CD14-positive monocyte (primary cell): ENCODE measurements around the gene COL27A1. TPM values are rescaled to one million over a fixed set of nuclear protein-coding genes. Genes with fewer than 3 reads are reported as not detected.
"Not testable (repeated sequence)": the region's sequence is repeated elsewhere in the genome, so short reads cannot be mapped to it uniquely, and the experiment has no call there.

Source experiments
- DNase-seq, 3 donors: peaks; one replicate each; pipeline ENCODE4 v3.0.0-alpha.2; 2011 to 2022
- H2AFZ ChIP-seq: 2 replicates; pipeline ENCODE4 v1.6.0; 2012; ENCODE audit warnings: mild to moderate bottlenecking, low read depth, low read length, inconsistent platforms; ENCODE audit not compliant: insufficient read depth, poor library complexity, severe bottlenecking
- H3K27ac ChIP-seq, 2 donors: 1 replicate in 1 of 2; 2 replicates in 1 of 2; pipeline ENCODE4 v1.5.1; 2012 to 2013; ENCODE audit warnings: low read length in 2 of 2, control low read depth in 1 of 2, inconsistent platforms in 1 of 2, low read depth in 1 of 2, mild to moderate bottlenecking in 1 of 2
- H3K27me3 ChIP-seq, 2 donors: one replicate each; pipeline versions ENCODE4 v1.6.0 to v1.6.1; 2011 to 2013; ENCODE audit warnings: low read length in 2 of 2; ENCODE audit not compliant: control insufficient read depth in 2 of 2, insufficient read depth in 2 of 2
- H3K36me3 ChIP-seq, 2 donors: replicated peaks in 1 of 2; 1 replicate in 1 of 2; 2 replicates in 1 of 2; pipeline versions ENCODE4 v1.5.1 to v1.6.1; 2012 to 2013; ENCODE audit warnings: low read length in 2 of 2, control low read depth in 1 of 2, inconsistent platforms in 1 of 2, mild to moderate bottlenecking in 1 of 2; ENCODE audit not compliant: insufficient read depth in 2 of 2, control insufficient read depth in 1 of 2
- H3K4me1 ChIP-seq, 2 donors: 1 replicate in 1 of 2; 2 replicates in 1 of 2; pipeline versions ENCODE4 v1.5.1 to v1.6.1; 2012 to 2013; ENCODE audit warnings: low read length in 2 of 2, control low read depth in 1 of 2, inconsistent platforms in 1 of 2, mild to moderate bottlenecking in 1 of 2, moderate library complexity in 1 of 2; ENCODE audit not compliant: insufficient read depth in 2 of 2, control insufficient read depth in 1 of 2
- H3K4me2 ChIP-seq: replicated peaks from 2 replicates; pipeline ENCODE3; 2012; ENCODE audit warnings: low read length, moderate library complexity, mild to moderate bottlenecking; ENCODE audit not compliant: poor library complexity, severe bottlenecking; ENCODE audit errors: extremely low read depth
- H3K4me3 ChIP-seq, 3 experiments: fragments of 200-600 bp in 1 of 3; sonication (generic) in 1 of 3; replicated peaks in 1 of 3; 1 replicate in 2 of 3; 2 replicates in 1 of 3; pipeline ENCODE4 v1.5.1; 2011 to 2013; ENCODE audit warnings: low read length in 3 of 3, mild to moderate bottlenecking in 3 of 3, control low read depth in 2 of 3, low read depth in 2 of 3, inconsistent platforms in 1 of 3, moderate library complexity in 1 of 3
- H3K79me2 ChIP-seq: 2 replicates; pipeline ENCODE4 v1.6.0; 2012; ENCODE audit warnings: mild to moderate bottlenecking, control low read depth, inconsistent platforms, low read length, moderate library complexity; ENCODE audit not compliant: insufficient read depth
- H3K9ac ChIP-seq: 2 replicates; pipeline ENCODE4 v1.6.0; 2017; ENCODE audit warnings: low read length, mild to moderate bottlenecking; ENCODE audit not compliant: insufficient read depth, poor library complexity, severe bottlenecking
- H3K9me3 ChIP-seq, 2 donors: replicated peaks in 1 of 2; 1 replicate in 1 of 2; 2 replicates in 1 of 2; pipeline versions ENCODE4 v1.5.1 to v1.6.1; 2012 to 2013; ENCODE audit warnings: low read length in 2 of 2, control low read depth in 1 of 2; ENCODE audit not compliant: control insufficient read depth in 1 of 2, insufficient read depth in 1 of 2
- H4K20me1 ChIP-seq: 2 replicates; pipeline ENCODE4 v1.6.0; 2012; ENCODE audit warnings: mild to moderate bottlenecking, low read length, control low read depth, moderate library complexity; ENCODE audit not compliant: insufficient read depth
- H3K27ac Mint-ChIP-seq, 7 donors: one replicate each; pipeline ENCODE4 v1.8.0; 2020; ENCODE audit warnings: mild to moderate bottlenecking in 7 of 7, mixed read lengths in 7 of 7, moderate library complexity in 6 of 7, inconsistent platforms in 2 of 7
- H3K27me3 Mint-ChIP-seq, 3 donors: one replicate each; pipeline ENCODE4 v1.8.0; 2021 to 2022; ENCODE audit warnings: low read depth in 3 of 3, mild to moderate bottlenecking in 3 of 3, mixed read lengths in 3 of 3, moderate library complexity in 3 of 3, inconsistent platforms in 1 of 3
- H3K36me3 Mint-ChIP-seq, 2 donors: one replicate each; pipeline ENCODE4 v1.8.0; 2020; ENCODE audit warnings: mixed read lengths in 2 of 2, inconsistent platforms in 1 of 2, mild to moderate bottlenecking in 1 of 2
- H3K4me1 Mint-ChIP-seq: one replicate; pipeline ENCODE4 v1.8.0; 2020; ENCODE audit warnings: mild to moderate bottlenecking, mixed read lengths
- H3K4me3 Mint-ChIP-seq, 2 donors: one replicate each; pipeline ENCODE4 v1.8.0; 2020; ENCODE audit warnings: mild to moderate bottlenecking in 2 of 2, mixed read lengths in 2 of 2, moderate library complexity in 1 of 2
- H3K9me3 Mint-ChIP-seq, 7 donors: one replicate each; pipeline ENCODE4 v1.8.0; 2020 to 2022; ENCODE audit warnings: mixed read lengths in 7 of 7, mild to moderate bottlenecking in 6 of 7, moderate library complexity in 6 of 7, inconsistent platforms in 2 of 7
- WGBS: methylation state at CpG from one replicate; pipeline ENCODE4 v1.1.5; 2013; ENCODE audit warnings: missing lambda C conversion rate; ENCODE audit not compliant: insufficient coverage; 5-methylcytosine and 5-hydroxymethylcytosine counted together
- intact Hi-C, 2 donors: fragments of 100-400 bp; cut with micrococcal nuclease; formaldehyde crosslinking; loops; one replicate each; pipeline versions ENCODE4 v1.15.0 to v1.15.1; 2023
- polyA plus RNA-seq, 3 donors: library from polyadenylated mRNA; depleted of rRNA in 1 of 3; unstranded in 2 of 3; stranded (reverse) in 1 of 3; fragments of 300-500 nt in 2 of 3; fragments of >200 nt in 1 of 3; fragmentation: Illumina TruSeq in 2 of 3; gene quantifications; 1 replicate in 2 of 3; 2 replicates in 1 of 3; pipeline ENCODE4 v1.2.3, GENCODE V29; 2012 to 2021
- TF ChIP-seq, protein P1 (sequence below): fragments of 200-600 bp; IDR thresholded peaks from one replicate; pipeline ENCODE4 v1.8.0; 2022; ENCODE audit warnings: antibody characterized with exemption, mild to moderate bottlenecking

Gene COL27A1
- polyA plus RNA-seq, 3 donors, result 0.03 TPM; not detected in 2

DNA sequence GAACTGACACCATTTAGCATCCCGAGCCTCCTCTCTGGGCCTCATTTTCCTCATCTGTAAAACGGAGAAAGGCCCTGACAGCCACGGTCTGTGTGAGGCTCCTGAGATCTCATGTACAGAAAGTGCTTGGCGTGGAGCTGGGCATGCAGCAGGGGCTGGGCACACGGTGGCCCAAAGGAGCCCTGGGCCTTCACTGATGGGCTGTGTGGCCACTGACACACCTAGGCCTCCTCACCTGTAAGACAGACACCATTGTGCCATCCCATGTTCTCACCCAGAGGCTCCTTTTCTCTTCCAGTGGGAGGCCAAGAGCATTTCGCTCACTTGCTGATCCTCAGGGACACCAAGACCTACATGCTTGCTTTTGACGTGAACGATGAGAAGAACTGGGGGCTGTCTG is 169.2 kb downstream of the COL27A1 start:
- H3K27ac Mint-ChIP-seq, result no peak overlapping the region
- no peaks in the 10 kb centered on the region for H3K36me3 Mint-ChIP-seq
- Histone ChIP-seq H3K4me2 (no peak overlapping the region), H4K20me1 (no peaks in the 10 kb centered on the region), H3K36me3 (peaks cover 0 to 6% of the 10 kb centered on the region in 2 donors), H3K27me3 (no peaks in the 10 kb centered on the region), H2AFZ (no peak overlapping the region), H3K4me1 (peaks cover 0 to 3% of the 10 kb centered on the region in 2 donors), H3K27ac (no peak overlapping the region), H3K79me2 (no peaks in the 10 kb centered on the region), H3K4me3 (no peak overlapping the region), H3K9ac (no peak overlapping the region), H3K9me3 (peaks cover 0 to 5% of the 10 kb centered on the region in 2 donors)
- no peak overlapping the region for H3K4me3 Mint-ChIP-seq
- intact Hi-C loops, result no loop called here
- peaks cover 0 to 2% (median 0%) of the 10 kb centered on the region in 7 donors for H3K9me3 Mint-ChIP-seq
- peaks cover 4% of the 10 kb centered on the region for H3K4me1 Mint-ChIP-seq
- TF ChIP-seq, protein P1, sequence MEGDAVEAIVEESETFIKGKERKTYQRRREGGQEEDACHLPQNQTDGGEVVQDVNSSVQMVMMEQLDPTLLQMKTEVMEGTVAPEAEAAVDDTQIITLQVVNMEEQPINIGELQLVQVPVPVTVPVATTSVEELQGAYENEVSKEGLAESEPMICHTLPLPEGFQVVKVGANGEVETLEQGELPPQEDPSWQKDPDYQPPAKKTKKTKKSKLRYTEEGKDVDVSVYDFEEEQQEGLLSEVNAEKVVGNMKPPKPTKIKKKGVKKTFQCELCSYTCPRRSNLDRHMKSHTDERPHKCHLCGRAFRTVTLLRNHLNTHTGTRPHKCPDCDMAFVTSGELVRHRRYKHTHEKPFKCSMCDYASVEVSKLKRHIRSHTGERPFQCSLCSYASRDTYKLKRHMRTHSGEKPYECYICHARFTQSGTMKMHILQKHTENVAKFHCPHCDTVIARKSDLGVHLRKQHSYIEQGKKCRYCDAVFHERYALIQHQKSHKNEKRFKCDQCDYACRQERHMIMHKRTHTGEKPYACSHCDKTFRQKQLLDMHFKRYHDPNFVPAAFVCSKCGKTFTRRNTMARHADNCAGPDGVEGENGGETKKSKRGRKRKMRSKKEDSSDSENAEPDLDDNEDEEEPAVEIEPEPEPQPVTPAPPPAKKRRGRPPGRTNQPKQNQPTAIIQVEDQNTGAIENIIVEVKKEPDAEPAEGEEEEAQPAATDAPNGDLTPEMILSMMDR, result no peak
- peaks cover 0 to 5% (median 0%) of the 10 kb centered on the region in 3 donors for H3K27me3 Mint-ChIP-seq
- DNase-seq, result no peak
- WGBS, result 94% methylated on average over 5 of the region's 8 CpGs

DNA sequence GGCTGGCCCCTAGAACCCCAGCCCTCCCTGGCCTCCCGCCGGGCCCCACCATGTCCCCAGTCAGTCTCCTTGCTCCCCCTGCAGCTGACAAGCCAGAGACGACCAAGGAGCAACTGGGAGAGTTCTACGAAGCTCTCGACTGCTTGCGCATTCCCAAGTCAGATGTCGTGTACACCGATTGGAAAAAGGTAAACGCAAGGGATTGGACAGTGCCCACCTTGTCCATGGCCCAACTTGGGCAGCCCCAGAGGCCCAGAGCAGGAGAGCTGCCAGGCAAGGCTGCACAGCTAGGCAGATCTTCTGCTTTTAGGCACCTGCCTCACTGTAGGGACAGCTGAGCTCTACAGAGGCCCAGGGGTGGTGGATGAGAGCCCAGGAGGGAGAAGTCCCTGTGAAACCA is 169.6 kb downstream of the COL27A1 start:
- H3K4me3 Mint-ChIP-seq, H2AFZ ChIP-seq, H3K4me3 ChIP-seq, H3K9me3 Mint-ChIP-seq, H3K27ac ChIP-seq, intact Hi-C loops, DNase-seq, H3K4me1 ChIP-seq, H3K4me2 ChIP-seq, H3K27me3 Mint-ChIP-seq, H3K27ac Mint-ChIP-seq, H4K20me1 ChIP-seq, H3K36me3 ChIP-seq, H3K9ac ChIP-seq, H3K9me3 ChIP-seq, H3K36me3 Mint-ChIP-seq, H3K4me1 Mint-ChIP-seq, H3K27me3 ChIP-seq, H3K79me2 ChIP-seq: not testable (repeated sequence)
- 100% methylated on average over 6 of the region's 9 CpGs for WGBS

DNA sequence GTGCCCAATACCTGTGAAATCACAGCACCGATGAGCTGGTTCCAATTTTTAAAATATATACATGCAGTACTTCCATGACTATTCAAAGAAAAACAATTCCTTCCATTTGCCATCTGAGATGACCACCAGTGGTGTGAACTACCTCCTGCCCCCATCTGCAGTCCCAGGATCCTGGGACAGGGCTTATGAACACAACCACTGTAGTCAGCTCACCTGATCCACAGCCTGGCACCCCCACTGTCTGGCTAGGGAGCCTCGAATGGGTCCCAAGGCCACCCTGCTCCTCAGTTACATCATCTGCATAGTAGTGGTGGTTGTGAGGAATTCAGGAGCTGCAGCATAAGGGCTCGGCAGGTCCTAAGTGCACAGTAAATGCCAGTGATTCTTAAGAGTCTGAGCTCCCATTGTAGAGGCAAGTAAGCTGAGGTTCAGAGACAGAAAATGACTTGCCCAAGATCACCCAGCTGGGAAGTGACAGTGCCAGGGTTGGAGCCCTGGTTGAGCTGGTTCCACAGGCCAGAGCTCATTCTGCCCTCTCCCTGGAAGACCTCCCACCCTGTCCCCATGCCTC is 170.4 kb downstream of the COL27A1 start:
- H3K4me1 ChIP-seq, H3K27ac Mint-ChIP-seq: not testable (repeated sequence)

More for the DNA sequence above, 170.4 kb downstream of the COL27A1 start:
- H3K79me2 ChIP-seq, H3K9me3 ChIP-seq, H3K9ac ChIP-seq, H3K27me3 Mint-ChIP-seq, intact Hi-C loops, H3K36me3 ChIP-seq, H3K4me2 ChIP-seq, H3K4me3 Mint-ChIP-seq, H3K9me3 Mint-ChIP-seq, H3K4me1 Mint-ChIP-seq, H2AFZ ChIP-seq, DNase-seq, H4K20me1 ChIP-seq, H3K27me3 ChIP-seq, H3K27ac ChIP-seq, H3K4me3 ChIP-seq, H3K36me3 Mint-ChIP-seq: not testable (repeated sequence)
- WGBS, result no CpG with 5 or more reads among the region's 3 CpGs
